Amygdala (tissue), 56 donors: ENCODE measurements around the gene ASPG.

Source experiments
- DNase-seq, 56 donors: peaks; one replicate each; lab custom pipeline; 2025; lab: John Stamatoyannopoulos, UW

The ASPG gene

GRCh38 chr14:104113631-104114420, 28.3 kb downstream of the ASPG start:
- DNase-seq: no peak

GRCh38 chr14:104114421-104115130, 29.1 kb downstream of the ASPG start:
- DNase-seq: no peak

- no peak for DNase-seq
Observed at GRCh38 chr14:104115131-104115600, 29.7 kb downstream of the ASPG start.

GRCh38 chr14:104115691-104116287, 30.3 kb downstream of the ASPG start:
- DNase-seq: no peak

GRCh38 chr14:104116288-104116755, 30.8 kb downstream of the ASPG start:
- no peak for DNase-seq

GRCh38 chr14:104116756-104117340, 31.3 kb downstream of the ASPG start:
- DNase-seq: no peak

- no peak for DNase-seq
Observed at GRCh38 chr14:104117341-104118005, 32.0 kb downstream of the ASPG start.

GRCh38 chr14:104118006-104118844, 32.7 kb downstream of the ASPG start:
- DNase-seq: no peak

- no peak for DNase-seq
Observed at GRCh38 chr14:104119119-104119487, 33.6 kb downstream of the ASPG start.

- no peak for DNase-seq
Observed at GRCh38 chr14:104119488-104120251, 34.2 kb downstream of the ASPG start.

GRCh38 chr14:104120281-104120741, 34.8 kb downstream of the ASPG start:
- DNase-seq: no peak

- DNase-seq: no peak
Observed at GRCh38 chr14:104121142-104121541, 35.6 kb downstream of the ASPG start.

GRCh38 chr14:104123879-104124278, 38.4 kb downstream of the ASPG start:
- DNase-seq: no peak

GRCh38 chr14:104125011-104125410, 39.5 kb downstream of the ASPG start:
- no peak for DNase-seq

- DNase-seq: no peak
Observed at GRCh38 chr14:104126753-104127152, 41.3 kb downstream of the ASPG start.

- no peak for DNase-seq
Observed at GRCh38 chr14:104128981-104129380, 43.5 kb downstream of the ASPG start.

- DNase-seq: no peak
Observed at GRCh38 chr14:104129556-104129955, 44.1 kb downstream of the ASPG start.

GRCh38 chr14:104130974-104131651, 45.6 kb downstream of the ASPG start:
- DNase-seq: peak in 34 of 56 donors; percentile 9 to 72 (median 34)
